ENCODE results near the gene COLGALT1.
"Not testable (repeated sequence)": the region's sequence is repeated elsewhere in the genome, so short reads cannot be mapped to it uniquely, and the experiment has no call there.

The COLGALT1 gene

GRCh38 chr19:17532557-17532956 is 22.9 kb upstream of the COLGALT1 start:
- no peak for DNase-seq (ENCODE audit: low read depth in 2 of 2)

- DNase-seq (ENCODE audit: low read depth in 2 of 2): no peak
Observed at GRCh38 chr19:17534767-17535166, 20.7 kb upstream of the COLGALT1 start.

- no peak for DNase-seq (ENCODE audit: low read depth in 2 of 2)
Observed at GRCh38 chr19:17536955-17537354, 18.5 kb upstream of the COLGALT1 start.

GRCh38 chr19:17538684-17539237 is 16.7 kb upstream of the COLGALT1 start:
- no peak for DNase-seq (ENCODE audit: low read depth in 2 of 2)

GRCh38 chr19:17539238-17540117 is 16.0 kb upstream of the COLGALT1 start:
- DNase-seq (ENCODE audit: low read depth in 2 of 2): peak; percentile 80 to 87

- no peak for DNase-seq (ENCODE audit: low read depth in 2 of 2)
Observed at GRCh38 chr19:17540174-17540573, 15.3 kb upstream of the COLGALT1 start.

- no peak for DNase-seq (ENCODE audit: low read depth in 2 of 2)
Observed at GRCh38 chr19:17541184-17541759, 14.2 kb upstream of the COLGALT1 start.

GRCh38 chr19:17542042-17542441 is 13.4 kb upstream of the COLGALT1 start:
- DNase-seq (ENCODE audit: low read depth in 2 of 2): no peak

GRCh38 chr19:17542793-17543582 is 12.5 kb upstream of the COLGALT1 start:
- no peak for DNase-seq (ENCODE audit: low read depth in 2 of 2)

- no peak for DNase-seq (ENCODE audit: low read depth in 2 of 2)
Observed at GRCh38 chr19:17543986-17544385, 11.5 kb upstream of the COLGALT1 start.

- DNase-seq (ENCODE audit: low read depth in 2 of 2): no peak
Observed at GRCh38 chr19:17544418-17544817, 11.0 kb upstream of the COLGALT1 start.

- DNase-seq (ENCODE audit: low read depth in 2 of 2): no peak
Observed at GRCh38 chr19:17548145-17548544, 7.3 kb upstream of the COLGALT1 start.

- no peak for DNase-seq (ENCODE audit: low read depth in 2 of 2)
Observed at GRCh38 chr19:17549085-17549740, 6.2 kb upstream of the COLGALT1 start.

GRCh38 chr19:17550076-17550667 is 5.3 kb upstream of the COLGALT1 start:
- no peak for DNase-seq (ENCODE audit: low read depth in 2 of 2)

- not testable (repeated sequence) for DNase-seq (ENCODE audit: low read depth in 2 of 2)
Observed at GRCh38 chr19:17552735-17553134, 2.7 kb upstream of the COLGALT1 start.

GRCh38 chr19:17553256-17553655 is 2.2 kb upstream of the COLGALT1 start:
- DNase-seq (ENCODE audit: low read depth in 2 of 2): peak; percentile 76 to 80

GRCh38 chr19:17554968-17555479 is 425 bp upstream of the COLGALT1 start:
- DNase-seq (ENCODE audit: low read depth in 2 of 2): no peak

- DNase-seq (ENCODE audit: low read depth in 2 of 2): no peak
Observed at GRCh38 chr19:17555929-17556813, 722 bp downstream of the COLGALT1 start.

GRCh38 chr19:17556995-17557394 is 1.5 kb downstream of the COLGALT1 start:
- no peak for DNase-seq (ENCODE audit: low read depth in 2 of 2)

- no peak for DNase-seq (ENCODE audit: low read depth in 2 of 2)
Observed at GRCh38 chr19:17557466-17557865, 2.0 kb downstream of the COLGALT1 start.
